A549 (cell line): Measurements from ENCODE around the gene ZNF367. TPM values are rescaled to one million over a fixed set of nuclear protein-coding genes. Genes with fewer than 3 reads are reported as not detected.

ENCODE experiments used
- ATAC-seq, 2 experiments: fragments of 200-7000 bp in 1 of 2; fragments of >200 bp in 1 of 2; cut with Nextera tagmentation in 1 of 2; cut with Tn5 transposase in 1 of 2; 3 replicates each; pipeline versions ENCODE4 v1.8.0 to v1.9.1; 2018 to 2020; ENCODE audit warnings: mild to moderate bottlenecking in 1 of 2, moderate library complexity in 1 of 2
- CTCF ChIA-PET: fragments of 300-600 bp; sonication (Branson Sonifier 250); formaldehyde crosslinking; extraction: SDS; loops from one replicate; lab custom pipeline; 2021; ENCODE audit warnings: antibody characterized with exemption, inconsistent platforms; lab: Yijun Ruan, JAX
- POLR2A ChIA-PET: fragments of 350-600 bp; formaldehyde crosslinking; extraction: SDS; loops from one replicate; lab custom pipeline; 2021; ENCODE audit warnings: antibody characterized with exemption, inconsistent platforms; lab: Yijun Ruan, JAX
- DNase-seq, 2 experiments: peaks; one replicate each; pipeline versions ENCODE4 v3.0.0 to v3.0.0-alpha.2; 2011 to 2016; ENCODE audit warnings: low read depth in 1 of 2, low spot score in 1 of 2
- FAIRE-seq: peaks from 2 replicates; lab custom pipeline; 2011; peaks lifted over from hg19 to GRCh38; lab: Jason Lieb, UNC
- H3K27ac ChIP-seq, 2 experiments: fragments of >200 bp; sonication (Bioruptor Twin); formaldehyde crosslinking; 3 replicates each; pipeline ENCODE4 v1.5.1; 2016 to 2017
- H3K4me1 ChIP-seq: fragments of >200 bp; sonication (Bioruptor Twin); formaldehyde crosslinking; 3 replicates; pipeline ENCODE4 v1.6.1; 2016
- H3K4me2 ChIP-seq: fragments of >200 bp; sonication (Bioruptor Twin); formaldehyde crosslinking; 3 replicates; pipeline ENCODE4 v1.6.1; 2016
- H3K4me3 ChIP-seq: fragments of >200 bp; sonication (Bioruptor Twin); formaldehyde crosslinking; 3 replicates; pipeline ENCODE4 v1.5.1; 2016
- H3K9me3 ChIP-seq: fragments of >200 bp; sonication (Bioruptor Twin); formaldehyde crosslinking; 3 replicates; pipeline ENCODE4 v1.6.1; 2016
- BHLHE40 ChIP-seq: IDR thresholded peaks from 2 replicates; pipeline ENCODE4 v1.6.1; 2012; ENCODE audit warnings: low read depth, low read length, inconsistent platforms
- CTCF ChIP-seq: fragments of >200 bp; sonication (Bioruptor Twin); formaldehyde crosslinking; IDR thresholded peaks from 3 replicates; pipeline ENCODE4 v1.5.1; 2016
- FOSL2 ChIP-seq, 2 experiments: fragments of 450-650 bp in 1 of 2; fragments of >200 bp in 1 of 2; sonication (Bioruptor Twin) in 1 of 2; formaldehyde crosslinking; IDR thresholded peaks; 2 replicates each; pipeline versions ENCODE4 v1.5.0 to v1.6.1; 2016 to 2020; ENCODE audit warnings: mild to moderate bottlenecking in 1 of 2, moderate library complexity in 1 of 2
- HDAC2 ChIP-seq: fragments of 200-600 bp; sonication (generic); IDR thresholded peaks from 2 replicates; pipeline ENCODE4 v1.6.1; 2016
- HOXB13 ChIP-seq: fragments of 250-450 bp; sonication (Bioruptor Pico); IDR thresholded peaks from 2 replicates; pipeline ENCODE4 v1.5.0; 2020; ENCODE audit warnings: low read depth, mild to moderate bottlenecking, moderate library complexity
- HOXB5 ChIP-seq: fragments of 250-450 bp; sonication (Bioruptor Pico); IDR thresholded peaks from 2 replicates; pipeline ENCODE4 v1.5.0; 2020; ENCODE audit warnings: mild to moderate bottlenecking, moderate library complexity
- JUN ChIP-seq, 2 experiments: fragments of >200 bp; sonication (Bioruptor Twin); formaldehyde crosslinking; IDR thresholded peaks; 2 replicates in 1 of 2; 3 replicates in 1 of 2; pipeline ENCODE4 v1.6.1; 2016 to 2017
- JUNB ChIP-seq: fragments of >200 bp; sonication (Bioruptor Twin); formaldehyde crosslinking; IDR thresholded peaks from 2 replicates; pipeline ENCODE4 v1.6.1; 2016
- KDM5A ChIP-seq: fragments of 200-600 bp; sonication (generic); IDR thresholded peaks from 2 replicates; pipeline ENCODE4 v1.6.1; 2016; ENCODE audit warnings: antibody characterized with exemption, mild to moderate bottlenecking
- NR3C1 ChIP-seq: fragments of >200 bp; sonication (Bioruptor Twin); formaldehyde crosslinking; IDR thresholded peaks from 3 replicates; pipeline ENCODE4 v1.6.1; 2017
- PHF8 ChIP-seq: fragments of 200-600 bp; sonication (generic); IDR thresholded peaks from 2 replicates; pipeline ENCODE4 v1.6.1; 2016; ENCODE audit warnings: low read depth, mild to moderate bottlenecking, antibody characterized with exemption, moderate library complexity, borderline replicate concordance
- POLR2A ChIP-seq: IDR thresholded peaks from 2 replicates; pipeline ENCODE4 v1.6.1; 2012; ENCODE audit warnings: mild to moderate bottlenecking, low read length
- POLR2AphosphoS2 ChIP-seq: conservative IDR thresholded peaks from 2 replicates; pipeline ENCODE4 v1.6.1; 2012; ENCODE audit warnings: low read length, improper control_type of control experiment, inconsistent platforms
- RCOR1 ChIP-seq: fragments of 150-350 bp; IDR thresholded peaks from 2 replicates; pipeline ENCODE4 v1.6.1; 2014; ENCODE audit warnings: antibody characterized with exemption, low read length, low read depth
- SMC3 ChIP-seq: fragments of >200 bp; sonication (Bioruptor Twin); formaldehyde crosslinking; IDR thresholded peaks from 3 replicates; pipeline ENCODE4 v1.6.1; 2018; ENCODE audit warnings: inconsistent platforms
- TFCP2L1 ChIP-seq: fragments of 250-450 bp; sonication (Bioruptor Pico); IDR thresholded peaks from 2 replicates; pipeline ENCODE4 v1.5.0; 2021; ENCODE audit warnings: mild to moderate bottlenecking
- TP53 ChIP-seq: fragments of 250-450 bp; sonication (Bioruptor Pico); IDR thresholded peaks from 2 replicates; pipeline ENCODE4 v1.5.0; 2021; ENCODE audit warnings: mild to moderate bottlenecking, moderate library complexity
- USF2 ChIP-seq: fragments of 450-650 bp; IDR thresholded peaks from 2 replicates; pipeline ENCODE4 v1.6.1; 2014; ENCODE audit warnings: antibody characterized with exemption
- ZSCAN20 ChIP-seq: fragments of 250-450 bp; sonication (Bioruptor Pico); IDR thresholded peaks from 2 replicates; pipeline ENCODE4 v1.8.0; 2022; ENCODE audit warnings: mild to moderate bottlenecking, moderate library complexity
- WGBS: methylation state at CpG from one replicate; pipeline ENCODE4 v1.1.6; 2017; ENCODE audit errors: missing lambda C conversion rate; 5-methylcytosine and 5-hydroxymethylcytosine counted together
- polyA plus RNA-seq, 4 experiments: library from polyadenylated mRNA; depleted of rRNA in 3 of 4; stranded (reverse); fragments of >200 nt; fragmentation: RNase III in 1 of 4; extraction: RNeasy Plus Mini Kit Qiagen cat#74134 plus additional on column Dnase treatment in 1 of 4; gene quantifications; 2 replicates in 3 of 4; 3 replicates in 1 of 4; pipeline ENCODE4 v1.2.3, GENCODE V29; 2011 to 2017
- TF ChIP-seq, protein P1 (sequence below): fragments of 250-450 bp; sonication (Bioruptor Pico); IDR thresholded peaks from 2 replicates; pipeline ENCODE4 v1.5.0; 2020; ENCODE audit warnings: low read depth, mild to moderate bottlenecking, moderate library complexity
- TF ChIP-seq, protein P2 (sequence below): IDR thresholded peaks from 2 replicates; pipeline ENCODE4 v1.6.1; 2012; ENCODE audit warnings: low read depth, borderline replicate concordance
- TF ChIP-seq, protein P3 (sequence below): fragments of 250-450 bp; sonication (Bioruptor Pico); IDR thresholded peaks from 2 replicates; pipeline ENCODE4 v1.5.0; 2021; ENCODE audit warnings: mild to moderate bottlenecking, moderate library complexity, borderline replicate concordance

The ZNF367 gene
- polyA plus RNA-seq, 2 of the 4 experiments (the other 2 are of a cell fraction): 4.8 to 8.3 TPM

DNA sequence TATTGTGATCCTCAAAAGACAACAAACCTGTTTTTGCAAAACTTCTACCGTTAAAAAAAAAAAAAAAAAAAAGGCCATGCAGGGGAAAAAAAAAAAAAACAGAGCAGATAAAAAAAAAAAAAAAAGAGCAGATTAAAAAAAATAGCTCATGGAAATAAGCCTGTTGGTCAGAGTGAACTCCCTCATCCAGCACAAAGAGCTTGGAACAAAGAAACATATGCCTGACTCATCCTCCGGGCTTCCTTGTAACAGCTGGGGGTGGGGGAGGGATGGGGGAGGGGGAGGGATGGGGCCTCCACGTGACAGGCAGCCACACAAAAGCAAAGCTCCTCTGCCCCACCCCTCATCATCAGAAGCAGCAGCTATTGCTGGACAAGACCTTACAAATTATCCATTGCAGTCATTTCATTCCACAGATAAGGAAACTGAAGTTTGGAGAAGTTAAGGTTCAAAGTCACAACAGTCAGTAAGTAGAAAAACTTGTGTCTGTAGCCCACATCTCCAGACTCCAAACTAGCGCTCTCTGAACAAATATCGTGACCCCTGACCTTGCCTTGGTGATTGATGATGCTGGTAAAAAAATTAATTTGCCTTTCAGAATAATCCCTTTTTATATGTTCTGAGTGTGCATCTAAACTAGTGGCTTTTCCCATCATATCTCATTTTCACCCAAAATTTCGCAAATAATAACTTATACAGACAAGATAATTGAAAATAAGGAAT lies 73.6 kb downstream of the ZNF367 start:
- DNase-seq: peak; percentile 88 to 90
- Histone ChIP-seq H3K27ac (peak overlapping the region; percentile 78 to 86), H3K4me1 (peaks cover 49% of the 10 kb centered on the region), H3K4me2 (peak overlapping the region; percentile 66), H3K9me3 (no peaks in the 10 kb centered on the region), H3K4me3 (no peak overlapping the region)
- TF ChIP-seq ZSCAN20 (CRISPR knock-in tag) (no peak), NR3C1 (no peak), POLR2AphosphoS2 (no peak), USF2 (0 out of 2 replicates have a peak, but pooled peaks have one; percentile 27), TFCP2L1 (no peak), TP53 (CRISPR knock-in tag) (no peak), RCOR1 (no peak), PHF8 (no peak), BHLHE40 (no peak), HDAC2 (no peak), KDM5A (no peak), POLR2A (no peak), SMC3 (no peak), JUN (IDR thresholded peaks at IDR 0.05) (peak in 1 of 2 experiments; percentile 39; a peak in 1 of 5 replicates), HOXB13 (CRISPR knock-in tag) (no peak), CTCF (no peak), JUNB (peak; percentile 37; the same call in 1 of the 2 replicates), HOXB5 (CRISPR knock-in tag) (no peak), FOSL2 (IDR thresholded peaks at IDR 0.05) (0 out of 2 replicates have a peak, but pooled peaks have one; percentile 14), FOSL2 (CRISPR knock-in tag; IDR thresholded peaks at IDR 0.05) (0 out of 2 replicates have a peak, but pooled peaks have one; percentile 26)
- TF ChIP-seq, protein P1, sequence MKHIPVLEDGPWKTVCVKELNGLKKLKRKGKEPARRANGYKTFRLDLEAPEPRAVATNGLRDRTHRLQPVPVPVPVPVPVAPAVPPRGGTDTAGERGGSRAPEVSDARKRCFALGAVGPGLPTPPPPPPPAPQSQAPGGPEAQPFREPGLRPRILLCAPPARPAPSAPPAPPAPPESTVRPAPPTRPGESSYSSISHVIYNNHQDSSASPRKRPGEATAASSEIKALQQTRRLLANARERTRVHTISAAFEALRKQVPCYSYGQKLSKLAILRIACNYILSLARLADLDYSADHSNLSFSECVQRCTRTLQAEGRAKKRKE (CRISPR knock-in tag): no peak
- TF ChIP-seq, protein P2, sequence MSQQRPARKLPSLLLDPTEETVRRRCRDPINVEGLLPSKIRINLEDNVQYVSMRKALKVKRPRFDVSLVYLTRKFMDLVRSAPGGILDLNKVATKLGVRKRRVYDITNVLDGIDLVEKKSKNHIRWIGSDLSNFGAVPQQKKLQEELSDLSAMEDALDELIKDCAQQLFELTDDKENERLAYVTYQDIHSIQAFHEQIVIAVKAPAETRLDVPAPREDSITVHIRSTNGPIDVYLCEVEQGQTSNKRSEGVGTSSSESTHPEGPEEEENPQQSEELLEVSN: no peak
- TF ChIP-seq, protein P3, sequence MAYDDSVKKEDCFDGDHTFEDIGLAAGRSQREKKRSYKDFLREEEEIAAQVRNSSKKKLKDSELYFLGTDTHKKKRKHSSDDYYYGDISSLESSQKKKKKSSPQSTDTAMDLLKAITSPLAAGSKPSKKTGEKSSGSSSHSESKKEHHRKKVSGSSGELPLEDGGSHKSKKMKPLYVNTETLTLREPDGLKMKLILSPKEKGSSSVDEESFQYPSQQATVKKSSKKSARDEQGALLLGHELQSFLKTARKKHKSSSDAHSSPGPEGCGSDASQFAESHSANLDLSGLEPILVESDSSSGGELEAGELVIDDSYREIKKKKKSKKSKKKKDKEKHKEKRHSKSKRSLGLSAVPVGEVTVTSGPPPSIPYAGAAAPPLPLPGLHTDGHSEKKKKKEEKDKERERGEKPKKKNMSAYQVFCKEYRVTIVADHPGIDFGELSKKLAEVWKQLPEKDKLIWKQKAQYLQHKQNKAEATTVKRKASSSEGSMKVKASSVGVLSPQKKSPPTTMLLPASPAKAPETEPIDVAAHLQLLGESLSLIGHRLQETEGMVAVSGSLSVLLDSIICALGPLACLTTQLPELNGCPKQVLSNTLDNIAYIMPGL (CRISPR knock-in tag): no peak
- ChIA-PET CTCF (interaction anchor here (0.6 to 0.7 kb wide), 3 partner anchors 496 to 1043 kb away, joined by 3 to 4 read pairs (median 3); no protein-coding TSS in a partner anchor), POLR2A (interaction anchor here (0.6 to 1.4 kb wide), 12 partner anchors 15 to 1043 kb away, joined by 3 to 11 read pairs (median 4); no protein-coding TSS in a partner anchor)
- 41% methylated on average over 6 of the region's 6 CpGs for WGBS
- peak; percentile 71 for ATAC-seq
- no peak for FAIRE-seq
